GM10248 (cell line): ENCODE measurements around the gene RPS15A.

Source experiments
- CTCF ChIA-PET: fragments of 300-600 bp; sonication (Branson Sonifier 250); formaldehyde crosslinking; extraction: SDS; loops from one replicate; lab custom pipeline; 2021; ENCODE audit warnings: antibody characterized with exemption; lab: Yijun Ruan, JAX
- POLR2A ChIA-PET: fragments of 350-650 bp; sonication (Branson Sonifier 250); formaldehyde crosslinking; extraction: SDS; loops from one replicate; lab custom pipeline; 2020; ENCODE audit warnings: antibody characterized with exemption; lab: Yijun Ruan, JAX
- DNase-seq: peaks from one replicate; pipeline ENCODE4 v3.0.0; 2012; ENCODE audit errors: extremely low spot score
- TF ChIP-seq, protein P1 (sequence below): IDR thresholded peaks from 2 replicates; pipeline ENCODE4 v1.5.1; 2012; ENCODE audit warnings: mild to moderate bottlenecking, low read depth; ENCODE audit errors: extremely low read depth, missing control alignments, control extremely low read depth

Gene RPS15A

DNA sequence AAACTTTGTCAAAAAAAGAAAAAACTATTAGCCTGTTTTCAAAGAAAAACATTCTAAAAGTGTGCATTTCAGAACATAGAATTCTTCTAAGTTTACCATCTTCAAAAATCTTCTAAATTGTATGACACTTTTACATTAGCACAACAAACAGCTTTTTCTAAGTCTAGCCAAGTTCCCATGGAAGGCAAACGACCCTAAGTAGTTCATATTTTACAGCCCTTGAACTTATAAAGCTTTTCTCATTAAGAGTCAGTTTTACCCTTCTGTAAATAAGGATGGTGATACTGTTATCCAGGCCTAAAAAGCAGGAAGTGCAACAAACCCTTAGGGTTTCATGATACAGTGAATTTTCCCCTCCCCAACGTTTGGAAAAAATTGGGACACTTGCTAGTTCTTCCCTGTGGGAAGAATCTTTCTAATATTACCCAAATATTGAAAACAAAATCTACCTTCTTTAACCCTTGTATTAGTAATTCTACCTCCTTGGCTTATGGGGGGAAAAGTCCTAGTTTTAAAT lies 15.2 kb upstream of the RPS15A start:
- DNase-seq = no peak
- ChIA-PET POLR2A (no interaction called here), CTCF (interaction anchor here (1.3 to 3.6 kb wide), 5 partner anchors 10 to 164 kb away, joined by 3 to 10 read pairs (median 6); partner anchors contain the start of gene RPS15A)
- TF ChIP-seq, protein P1, sequence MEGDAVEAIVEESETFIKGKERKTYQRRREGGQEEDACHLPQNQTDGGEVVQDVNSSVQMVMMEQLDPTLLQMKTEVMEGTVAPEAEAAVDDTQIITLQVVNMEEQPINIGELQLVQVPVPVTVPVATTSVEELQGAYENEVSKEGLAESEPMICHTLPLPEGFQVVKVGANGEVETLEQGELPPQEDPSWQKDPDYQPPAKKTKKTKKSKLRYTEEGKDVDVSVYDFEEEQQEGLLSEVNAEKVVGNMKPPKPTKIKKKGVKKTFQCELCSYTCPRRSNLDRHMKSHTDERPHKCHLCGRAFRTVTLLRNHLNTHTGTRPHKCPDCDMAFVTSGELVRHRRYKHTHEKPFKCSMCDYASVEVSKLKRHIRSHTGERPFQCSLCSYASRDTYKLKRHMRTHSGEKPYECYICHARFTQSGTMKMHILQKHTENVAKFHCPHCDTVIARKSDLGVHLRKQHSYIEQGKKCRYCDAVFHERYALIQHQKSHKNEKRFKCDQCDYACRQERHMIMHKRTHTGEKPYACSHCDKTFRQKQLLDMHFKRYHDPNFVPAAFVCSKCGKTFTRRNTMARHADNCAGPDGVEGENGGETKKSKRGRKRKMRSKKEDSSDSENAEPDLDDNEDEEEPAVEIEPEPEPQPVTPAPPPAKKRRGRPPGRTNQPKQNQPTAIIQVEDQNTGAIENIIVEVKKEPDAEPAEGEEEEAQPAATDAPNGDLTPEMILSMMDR = no peak

DNA sequence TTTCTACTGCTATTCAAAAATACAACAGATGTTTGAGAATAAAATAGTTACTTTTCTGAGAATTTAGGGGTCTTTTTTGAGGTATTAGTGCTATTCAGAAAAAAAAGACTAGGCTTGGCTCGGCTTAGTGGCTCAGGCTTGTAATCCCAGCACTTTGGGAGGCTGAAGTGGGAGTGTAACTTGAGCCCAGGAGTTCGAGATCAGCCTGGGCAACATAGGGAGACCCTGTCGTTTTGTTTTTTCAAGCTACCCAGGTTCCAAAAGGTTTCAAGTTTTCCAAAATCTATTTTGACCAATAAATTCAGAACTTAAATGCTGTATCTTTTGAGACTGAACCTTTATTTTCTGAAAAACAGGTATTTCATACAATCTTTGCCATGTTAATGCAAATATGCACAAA lies 14.4 kb upstream of the RPS15A start:
- ChIA-PET POLR2A (interaction anchor here (0.8 to 1.1 kb wide), 2 partner anchors 14 to 17 kb away, joined by 5 to 7 read pairs; partner anchors contain the start of gene RPS15A), CTCF (interaction anchor here (1.1 to 3.6 kb wide), 7 partner anchors 11 to 29 kb away, joined by 3 to 10 read pairs (median 4); partner anchors contain the start of gene RPS15A)
- DNase-seq = no peak
- TF ChIP-seq, protein P1 = no peak

DNA sequence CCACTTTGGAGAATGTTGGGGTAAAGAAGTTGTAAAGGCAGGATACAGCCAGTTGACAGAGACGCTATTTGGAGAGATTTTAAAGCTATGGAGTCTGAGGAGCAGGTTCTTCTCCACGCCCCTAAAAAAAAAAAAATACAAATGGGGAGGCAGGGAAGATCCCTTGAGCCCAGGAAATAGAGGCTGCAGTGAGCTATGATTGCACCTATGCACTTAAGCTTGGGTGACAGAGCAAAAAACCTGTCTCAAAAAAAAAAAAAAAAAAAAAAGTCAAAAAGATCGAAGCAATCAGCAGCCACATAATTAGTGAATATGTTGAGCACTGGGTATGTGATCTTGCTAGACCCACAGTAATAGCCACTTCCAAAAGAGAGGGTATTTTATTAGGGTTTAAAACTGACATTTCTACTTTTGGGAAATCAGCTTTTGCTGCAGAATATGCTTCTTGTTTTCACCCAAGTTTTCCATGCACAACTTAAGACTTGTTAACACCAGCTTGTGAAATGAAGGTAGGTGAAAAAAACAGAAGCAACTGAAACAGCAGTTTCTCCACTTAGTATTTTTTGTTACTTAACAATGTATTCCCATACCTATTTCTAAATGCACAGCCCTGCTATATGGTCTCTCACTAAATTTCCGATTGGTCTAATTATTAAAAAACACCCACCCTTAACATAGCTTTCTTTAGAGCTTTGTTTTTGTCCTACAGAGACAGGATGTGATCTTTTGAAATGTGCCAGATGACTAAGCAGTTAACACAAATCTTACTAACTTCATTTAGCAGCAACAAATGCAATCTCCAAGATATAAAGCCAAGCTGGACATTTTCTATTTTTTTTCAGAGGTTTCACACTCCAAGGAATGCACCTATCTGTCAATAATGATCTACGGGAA lies 13.7 kb upstream of the RPS15A start:
- no peak for DNase-seq
- TF ChIP-seq, protein P1 = no peak
- CTCF ChIA-PET = interaction anchor here (0.9 to 3.6 kb wide), 9 partner anchors 11 to 166 kb away, joined by 3 to 10 read pairs (median 4); partner anchors contain the start of gene RPS15A
- POLR2A ChIA-PET = interaction anchor here (0.6 to 1.1 kb wide), 3 partner anchors 13 to 149 kb away, joined by 5 to 8 read pairs (median 7); partner anchors contain the start of gene RPS15A

DNA sequence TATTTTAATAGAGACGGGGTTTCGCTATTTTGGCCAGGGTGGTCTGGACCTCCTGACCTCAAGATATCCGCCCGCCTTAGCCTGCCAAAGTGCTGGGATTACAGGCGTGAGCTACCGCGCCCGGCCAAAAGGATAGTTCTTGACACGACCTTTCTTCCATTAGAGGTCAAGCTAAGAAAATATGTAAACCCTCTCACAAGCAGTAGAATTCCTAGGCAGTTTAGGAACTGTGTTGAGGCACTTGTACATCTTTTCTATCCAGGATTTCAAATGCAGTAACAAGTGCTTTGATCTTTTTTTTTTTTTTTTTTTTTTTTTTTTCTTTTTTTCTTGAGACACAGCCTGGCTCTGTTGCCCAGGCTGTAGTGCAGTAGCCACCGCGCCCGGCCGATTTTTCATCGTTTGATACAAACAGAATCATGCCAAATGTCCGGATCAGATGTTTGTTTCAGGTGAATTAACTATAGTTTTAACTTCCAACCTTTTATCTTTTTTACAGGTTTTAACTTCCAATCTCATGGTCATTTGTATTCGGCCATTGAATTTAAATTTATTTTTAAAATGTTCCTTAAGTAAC lies 12.7 kb upstream of the RPS15A start:
- no peak for DNase-seq
- CTCF ChIA-PET = interaction anchor here (0.9 to 2.1 kb wide), 8 partner anchors 7 to 167 kb away, joined by 3 to 27 read pairs (median 4); partner anchors contain the start of gene RPS15A
- TF ChIP-seq, protein P1 = no peak
- POLR2A ChIA-PET = interaction anchor here (0.6 kb wide), 1 partner anchor 150 kb away, joined by 8 read pairs; no protein-coding TSS in a partner anchor

DNA sequence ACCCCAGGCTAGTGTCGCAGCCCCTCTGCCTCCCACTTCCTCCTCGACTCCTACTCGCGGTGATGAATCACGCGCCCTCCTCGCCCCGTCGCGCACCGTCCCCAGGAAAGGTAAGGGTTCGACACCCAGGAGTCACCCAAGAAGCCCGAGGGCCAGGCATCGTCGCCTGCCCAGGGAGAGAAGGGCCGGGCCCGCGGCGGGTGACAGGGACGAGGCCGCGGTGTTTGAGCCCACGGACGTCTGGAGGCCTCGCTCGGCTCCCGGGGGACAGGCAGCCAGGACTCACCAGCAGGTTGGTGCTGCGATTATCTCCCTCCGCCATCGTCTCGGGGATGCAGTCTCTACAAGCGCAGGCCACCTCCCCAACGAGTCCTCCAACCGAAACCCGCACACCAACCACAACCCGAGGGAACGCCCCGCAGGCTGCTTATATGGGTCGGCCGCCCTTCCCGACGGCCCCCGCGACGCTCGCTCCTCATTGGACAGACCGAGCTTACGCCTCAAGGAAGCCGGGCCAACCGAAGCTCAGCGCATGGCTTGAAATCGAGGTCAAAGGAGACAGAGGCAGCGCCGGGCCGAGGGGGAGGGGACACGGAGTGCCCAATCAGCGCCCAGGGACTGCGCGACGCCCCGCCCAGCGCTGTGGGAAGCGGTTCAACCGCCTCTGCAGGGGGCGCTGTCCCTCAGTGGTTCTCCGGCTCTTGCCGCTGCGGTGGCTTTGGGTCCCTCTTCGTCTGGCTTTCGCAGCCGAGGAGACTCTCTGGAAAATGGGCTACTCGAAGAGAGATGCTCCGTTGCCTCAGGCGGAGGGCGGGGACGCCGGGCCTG lies 11.2 kb upstream of the RPS15A start, which contains the start of gene ARL6IP1:
Gene ARL6IP1, minus strand, starts transcription at position 405 of the 828 bp plus-strand sequence. Its CDS starts 83 bp downstream, at position 322.
- ChIA-PET POLR2A (interaction anchor here (0.6 to 5.0 kb wide), 14 partner anchors 9 to 1730 kb away, joined by 3 to 107 read pairs (median 4); partner anchors contain the start of gene RPS15A), CTCF (interaction anchor here (0.6 to 3.4 kb wide), 29 partner anchors 9 to 168 kb away, joined by 3 to 46 read pairs (median 4); partner anchors contain the start of gene RPS15A)
- peak; percentile 98 for DNase-seq
- TF ChIP-seq, protein P1 = peak; percentile 96
